Fibroblast of skin of back (primary cell): ENCODE measurements around the gene MRM2.

Experiments
- DNase-seq: peaks from one replicate; pipeline ENCODE4 v3.0.0-alpha.2; 2013

Gene MRM2

DNA sequence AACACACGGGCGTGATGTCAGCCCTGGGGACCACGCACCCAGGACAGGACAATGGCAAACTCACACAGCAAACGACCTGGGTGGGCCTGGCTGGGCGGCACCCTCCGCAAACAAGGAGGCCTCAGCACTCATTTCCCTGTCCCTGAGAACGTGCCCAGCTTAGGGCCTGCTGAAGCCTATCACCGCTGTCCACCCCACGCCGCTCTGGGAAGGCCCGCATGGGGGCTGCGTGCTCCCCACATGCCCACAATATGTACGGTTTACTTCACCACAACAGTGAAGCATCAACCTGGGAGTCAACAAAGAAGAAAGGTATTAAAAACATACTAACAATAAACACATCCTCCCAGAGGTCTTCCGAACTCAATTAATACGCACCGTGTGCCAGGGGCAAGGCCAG, 21.5 kb downstream of the MRM2 start:
- DNase-seq: no peak

DNA sequence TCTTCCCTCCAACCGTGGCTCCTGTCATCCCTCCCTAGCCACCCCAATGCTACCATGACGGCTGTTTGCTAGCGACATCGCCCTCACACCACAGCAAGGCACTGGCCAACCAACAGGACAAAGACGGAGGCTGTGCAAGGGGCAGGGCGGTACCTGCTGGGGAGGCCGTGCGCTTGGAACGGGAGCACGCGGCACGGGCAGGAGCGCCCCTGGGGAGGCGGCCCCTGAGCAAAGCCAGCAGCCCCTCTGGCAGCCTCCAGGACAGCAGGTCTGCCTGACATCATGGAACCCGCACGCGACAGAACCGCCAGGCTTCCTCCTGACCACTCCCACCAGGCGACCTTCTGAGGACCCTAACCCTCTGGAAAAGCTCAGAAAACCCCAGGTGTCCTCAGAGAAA, 22.0 kb downstream of the MRM2 start:
- no peak for DNase-seq

DNA sequence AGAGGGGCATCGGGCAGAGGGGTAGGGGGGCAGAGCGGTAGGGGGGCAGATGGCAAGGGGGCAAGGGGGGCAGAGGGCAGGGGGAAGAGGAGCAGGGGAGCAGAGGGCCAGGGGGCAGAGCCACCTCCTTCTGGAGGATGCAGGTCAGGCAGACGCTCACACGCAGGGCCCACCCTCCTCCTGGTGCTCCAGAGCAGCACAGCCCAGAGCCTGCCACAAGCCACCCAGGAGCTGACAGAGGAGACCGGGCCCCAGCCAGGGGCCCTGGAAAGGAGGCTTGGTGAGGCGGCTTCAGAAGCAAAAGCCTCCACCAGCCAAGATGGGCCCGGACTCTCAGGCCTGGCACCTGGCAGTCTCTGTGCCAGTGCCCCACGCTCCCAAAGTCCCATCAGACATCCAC, 22.4 kb downstream of the MRM2 start:
- DNase-seq: no peak

DNA sequence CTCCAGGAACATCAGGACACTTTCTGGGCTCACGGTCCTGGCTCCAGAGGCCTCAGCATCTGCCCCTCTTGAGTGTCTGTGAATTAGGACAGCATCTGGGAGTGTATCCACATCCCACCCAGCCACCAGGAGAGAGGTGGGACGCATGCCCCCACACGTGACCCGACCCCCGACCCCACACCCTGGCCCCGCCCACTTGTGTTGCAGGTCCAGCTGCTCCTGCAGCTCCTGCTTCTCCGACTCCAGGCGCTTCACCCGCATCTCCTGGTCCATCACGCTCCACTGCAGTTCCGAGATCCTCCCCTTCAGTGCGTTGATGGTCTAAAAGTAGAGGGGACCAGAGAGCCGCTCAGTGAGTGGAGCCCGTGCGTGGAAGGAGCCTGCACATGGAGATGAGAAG, 22.9 kb downstream of the MRM2 start:
- no peak for DNase-seq

DNA sequence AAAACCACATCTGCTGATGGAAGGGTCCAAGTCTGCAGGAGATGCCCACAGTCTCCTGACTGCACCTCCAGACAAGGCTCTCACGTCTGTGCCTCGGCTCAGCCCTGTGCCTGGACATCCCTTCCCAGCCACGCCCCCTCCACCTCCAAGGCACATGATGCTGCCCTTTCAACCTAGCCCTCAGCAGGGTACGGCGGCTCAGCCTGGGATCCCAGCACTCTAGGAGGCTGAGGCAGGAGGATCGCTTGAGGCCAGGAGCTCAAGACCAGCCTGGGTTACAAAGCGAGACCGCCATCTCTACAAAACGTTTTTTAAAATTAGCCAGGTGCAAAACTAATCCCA, 23.6 kb downstream of the MRM2 start:
- no peak for DNase-seq

DNA sequence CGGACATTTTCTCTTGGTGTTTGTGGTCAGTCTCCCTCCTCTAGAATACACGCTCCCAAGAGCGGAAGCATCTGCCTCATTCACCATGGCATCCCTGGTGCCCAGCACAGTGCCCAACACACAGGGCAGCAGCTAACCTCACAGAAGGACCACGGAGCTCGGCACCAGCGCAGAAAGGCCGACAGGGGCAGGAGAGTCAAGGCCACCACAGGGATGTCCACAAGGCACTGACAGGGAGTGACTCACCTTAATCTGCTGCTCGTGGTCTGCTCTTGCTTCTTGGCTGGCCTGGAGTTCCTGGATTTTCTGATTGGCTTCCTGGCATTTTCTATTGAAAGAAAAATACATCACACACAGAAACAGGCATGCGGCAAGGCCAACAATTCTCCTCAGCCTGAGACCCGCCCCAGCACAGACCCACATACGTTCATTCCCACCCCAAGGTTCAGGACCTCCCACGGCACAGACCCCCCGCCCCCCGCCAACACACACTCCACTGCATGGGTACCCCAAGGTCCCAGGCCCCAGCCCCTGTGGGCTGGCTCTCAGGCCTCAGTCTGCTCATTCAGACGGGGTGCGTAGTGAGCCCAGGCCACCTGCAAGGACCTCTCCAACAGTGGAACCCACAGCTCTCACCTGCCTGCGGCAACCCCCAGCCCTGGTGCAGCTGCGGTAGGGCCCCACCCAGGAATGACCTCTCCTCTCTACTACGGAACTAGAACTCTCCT, 24.1 kb downstream of the MRM2 start:
- DNase-seq: no peak

DNA sequence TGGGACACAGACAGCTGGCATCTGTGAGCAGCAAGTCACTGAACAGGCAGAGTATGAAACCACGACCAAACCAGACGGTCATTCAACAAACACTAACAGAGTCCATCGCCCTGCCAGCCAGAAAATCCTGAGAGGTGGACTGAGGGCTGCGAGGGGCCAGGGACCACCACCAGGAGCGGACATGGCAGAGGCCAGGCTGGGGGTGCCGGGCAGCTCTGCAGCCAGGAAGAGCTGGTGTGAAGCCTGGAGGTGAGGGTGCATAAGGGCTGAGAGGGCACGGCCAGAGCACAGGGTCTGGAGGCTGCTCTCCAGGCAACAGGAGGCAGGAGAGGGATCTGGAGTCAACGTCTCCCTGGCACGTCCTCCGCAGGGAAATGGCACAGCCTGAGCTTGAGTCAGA, 24.8 kb downstream of the MRM2 start:
- DNase-seq: no peak

DNA sequence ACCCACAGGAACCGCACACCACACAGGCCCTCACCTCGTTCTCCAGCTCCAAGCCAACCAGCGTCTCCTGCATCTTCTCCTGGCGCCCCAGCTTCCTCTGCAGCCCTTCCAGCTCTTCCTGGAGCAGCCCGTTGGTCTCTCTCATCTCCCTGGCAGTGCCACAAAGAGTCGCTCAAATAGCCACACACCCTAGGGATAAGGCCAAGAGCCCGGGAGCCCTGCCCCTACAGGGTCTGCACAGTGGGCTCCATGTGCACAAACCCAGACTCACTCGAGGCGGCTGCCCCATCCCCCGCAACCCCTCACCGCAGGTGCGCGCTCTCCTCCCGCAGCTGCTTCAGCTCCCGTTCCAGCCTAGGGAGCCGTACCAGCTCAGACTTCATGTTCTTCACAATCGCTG, 26.2 kb downstream of the MRM2 start:
- no peak for DNase-seq

DNA sequence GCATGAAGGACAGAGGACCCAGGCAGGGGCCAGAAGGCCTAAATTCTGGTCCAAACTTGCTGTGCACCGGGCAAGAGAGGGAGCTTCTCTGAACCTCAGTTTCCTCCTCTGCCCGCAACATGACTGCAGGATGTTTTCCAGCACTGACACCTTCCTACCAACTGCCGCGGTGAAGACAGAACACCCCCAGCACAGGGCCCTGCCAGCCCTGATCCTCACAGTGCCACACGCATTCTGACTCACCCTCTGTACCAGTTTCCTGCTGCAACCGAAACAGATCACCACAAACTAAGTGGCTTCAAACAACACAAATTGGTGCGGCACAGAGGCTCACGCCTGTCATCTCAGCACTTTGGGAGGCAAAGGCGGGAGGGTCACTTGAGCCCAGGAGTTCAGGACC, 27.4 kb downstream of the MRM2 start:
- no peak for DNase-seq

DNA sequence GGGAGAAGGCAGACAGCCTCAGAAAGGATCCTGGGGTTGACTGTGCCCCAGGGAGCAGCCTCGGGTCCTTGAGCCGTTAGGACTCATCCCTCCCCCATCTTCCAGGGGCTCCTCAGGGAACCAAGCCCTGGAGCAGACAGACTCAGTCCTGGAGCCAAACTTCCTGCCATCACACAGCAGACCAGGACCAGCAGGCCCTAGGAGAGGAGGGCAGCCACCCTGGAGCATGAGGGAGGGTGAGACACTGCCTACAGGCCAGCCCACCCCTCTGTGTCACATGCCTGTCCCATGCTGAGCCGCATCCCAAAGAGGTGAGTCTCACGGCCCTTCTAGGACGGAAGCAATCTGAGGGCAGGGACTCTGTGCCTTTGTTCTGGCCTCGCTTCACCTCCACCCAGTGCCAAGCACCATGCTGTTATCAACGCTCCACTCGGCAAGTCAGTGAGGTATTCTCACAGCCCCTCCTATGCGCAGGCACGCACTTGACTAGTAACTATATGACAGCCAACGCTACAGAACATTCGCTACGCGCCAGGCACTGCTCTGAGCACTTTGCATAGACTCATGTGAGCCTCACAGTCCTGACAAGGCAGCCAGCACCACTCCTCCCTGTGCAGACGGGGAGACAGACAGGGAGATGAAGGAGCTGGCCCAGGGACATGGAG, 28.3 kb downstream of the MRM2 start:
- DNase-seq: no peak

DNA sequence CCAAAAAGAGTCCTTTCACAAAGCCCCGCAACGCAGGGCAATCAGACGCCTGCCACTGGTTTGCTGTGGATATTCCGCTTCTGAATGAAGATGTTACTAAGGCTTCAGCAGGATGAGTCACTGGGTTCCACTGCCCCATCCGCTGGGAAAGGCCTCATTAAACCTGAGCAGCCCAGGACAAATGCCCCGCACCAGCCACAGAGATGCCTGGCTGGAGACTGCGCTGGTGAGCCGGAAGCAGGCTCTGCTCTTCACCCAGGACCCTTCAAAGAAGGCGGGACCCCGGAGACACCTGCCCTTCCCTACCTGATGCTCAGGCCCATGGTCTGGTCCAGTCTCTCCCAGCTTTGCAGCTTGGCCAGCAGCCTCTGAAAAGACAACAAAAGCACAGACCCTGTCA, 29.1 kb downstream of the MRM2 start:
- DNase-seq: no peak

DNA sequence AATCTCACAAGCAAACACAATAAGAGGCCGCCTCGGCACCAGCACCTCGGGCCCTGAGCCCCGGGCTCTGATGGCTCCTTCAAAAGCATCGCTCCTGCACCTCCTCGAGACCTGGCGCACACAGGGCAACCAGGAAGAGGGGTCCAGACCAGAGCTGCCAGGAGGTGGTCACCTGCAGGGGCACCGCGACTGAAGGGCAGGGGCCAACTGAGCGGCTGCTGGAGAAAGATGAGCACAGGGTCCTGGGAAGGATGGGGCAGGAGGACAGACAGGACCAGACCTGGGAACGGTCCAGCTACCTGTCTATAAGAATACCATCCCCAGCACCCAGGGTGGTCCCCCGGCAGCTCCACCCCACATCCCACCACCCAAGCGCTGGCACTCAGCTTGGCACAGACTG, 30.1 kb downstream of the MRM2 start:
- no peak for DNase-seq

DNA sequence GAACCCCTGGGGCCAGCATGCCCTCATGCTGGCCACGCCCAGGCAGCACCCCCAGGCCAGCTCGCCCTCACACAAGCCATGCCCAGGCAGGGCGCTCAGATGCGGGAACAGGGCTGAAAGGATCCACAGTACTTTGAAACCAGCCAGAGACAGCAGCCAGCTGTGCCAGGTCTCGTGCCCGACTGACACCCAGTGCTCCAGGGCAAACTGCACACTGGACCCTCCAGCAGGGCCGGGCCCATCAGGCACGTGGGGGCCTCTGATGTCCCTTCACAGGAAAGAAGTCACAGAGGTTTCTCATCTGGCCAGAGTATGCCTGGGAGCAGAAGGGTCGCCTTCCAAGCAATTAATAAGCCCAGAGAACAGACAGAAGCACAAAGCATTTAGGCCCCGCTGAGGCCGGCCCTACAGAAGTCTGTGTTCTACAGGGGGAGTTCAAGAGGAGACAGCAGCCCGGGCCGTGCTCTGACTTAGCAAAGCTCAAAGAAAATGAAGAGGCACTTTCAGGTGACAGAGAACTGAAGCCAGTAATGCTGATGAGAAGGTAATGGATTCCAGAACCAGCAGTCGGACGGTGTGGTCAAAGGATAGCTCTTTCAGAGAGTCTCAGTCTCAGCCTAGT, 30.6 kb downstream of the MRM2 start:
- DNase-seq: no peak

DNA sequence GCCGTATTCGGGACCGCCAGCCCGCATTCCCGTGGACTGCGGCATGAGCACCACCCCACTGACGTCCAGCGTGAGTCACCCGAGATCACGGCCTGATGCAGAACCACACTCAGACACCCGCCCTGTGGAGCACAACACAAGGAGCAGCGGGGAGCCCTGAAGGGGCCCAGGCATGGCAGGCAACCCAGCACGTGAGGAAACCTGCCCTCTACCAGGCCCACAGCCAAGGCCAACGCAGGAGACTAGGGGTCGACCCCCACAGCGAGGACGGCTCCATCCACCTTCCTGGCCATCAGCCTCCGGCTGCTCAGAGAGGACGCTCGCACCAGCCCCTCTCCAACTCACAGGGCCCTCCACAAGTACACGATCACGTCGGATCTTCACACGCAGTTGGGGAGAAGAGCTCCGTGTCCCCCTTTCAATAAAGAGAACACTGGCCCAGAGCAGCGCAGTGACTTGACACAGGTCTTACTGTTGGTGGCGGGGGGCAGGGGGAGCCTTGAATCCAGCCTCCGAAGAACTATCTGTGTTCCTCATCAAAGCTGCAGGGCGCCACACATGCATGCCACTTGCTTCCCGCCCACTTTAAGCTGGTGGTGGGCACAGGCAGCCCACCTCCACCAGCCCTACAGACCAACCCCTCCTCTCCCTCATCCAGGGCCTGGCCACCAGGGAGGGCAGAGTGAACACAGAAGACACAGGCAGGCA, 31.3 kb downstream of the MRM2 start:
- no peak for DNase-seq

DNA sequence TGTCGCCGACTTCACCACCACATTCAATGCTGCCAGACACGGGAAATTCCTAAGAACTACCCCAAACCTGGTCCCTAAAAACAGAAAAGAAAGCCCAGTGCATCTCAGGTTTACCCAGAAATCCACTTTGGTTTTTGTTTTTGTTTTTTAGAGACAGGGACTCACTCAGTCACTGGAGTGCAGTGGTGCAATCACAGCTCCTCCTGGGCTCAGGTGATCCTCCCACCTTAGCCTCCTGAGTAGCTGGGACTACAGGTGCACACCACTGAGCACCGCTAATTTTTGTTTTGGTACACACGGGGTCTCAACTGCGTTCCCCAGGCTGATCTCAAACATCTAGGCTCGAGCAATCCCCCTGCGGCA, 32.1 kb downstream of the MRM2 start:
- no peak for DNase-seq

DNA sequence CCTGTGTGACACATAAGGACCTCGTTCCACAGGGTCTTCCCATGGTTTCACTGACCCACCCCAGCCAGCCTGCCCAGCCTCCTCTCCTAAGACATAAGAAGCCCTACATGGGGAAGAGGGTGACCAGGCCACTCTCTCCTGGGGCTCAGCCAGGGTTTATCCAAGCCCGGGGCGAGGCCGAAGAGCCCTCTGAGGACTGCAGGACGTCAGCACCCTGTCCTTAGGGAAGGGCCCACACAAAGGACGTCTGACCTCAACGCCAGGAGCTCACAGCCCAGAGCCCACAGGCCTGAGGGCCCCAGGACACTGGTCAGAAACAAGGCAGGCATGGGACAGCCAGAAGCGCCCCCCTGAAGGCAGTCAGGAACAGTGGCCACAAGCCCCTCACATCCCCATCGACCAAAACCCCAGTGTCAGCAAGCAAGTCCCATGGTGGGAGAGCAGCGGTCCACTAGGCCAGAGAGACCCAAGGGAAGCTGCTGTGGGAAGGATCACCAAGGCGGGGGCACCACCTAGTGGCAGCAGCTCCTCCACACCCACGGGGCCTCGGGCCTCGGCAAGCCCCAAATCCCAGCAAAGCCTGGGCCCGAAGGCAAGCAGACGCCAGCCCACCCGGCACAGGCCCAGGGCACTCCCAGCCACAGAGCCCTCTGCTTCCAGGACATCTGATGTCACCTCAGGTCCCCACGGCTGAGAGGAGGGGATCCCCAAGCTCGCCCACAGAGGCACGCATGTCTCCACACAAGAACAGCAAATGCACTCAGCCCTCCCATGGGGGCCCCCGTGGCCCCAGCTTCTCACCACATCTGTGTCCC, 32.7 kb downstream of the MRM2 start:
- DNase-seq: peak; percentile 72

DNA sequence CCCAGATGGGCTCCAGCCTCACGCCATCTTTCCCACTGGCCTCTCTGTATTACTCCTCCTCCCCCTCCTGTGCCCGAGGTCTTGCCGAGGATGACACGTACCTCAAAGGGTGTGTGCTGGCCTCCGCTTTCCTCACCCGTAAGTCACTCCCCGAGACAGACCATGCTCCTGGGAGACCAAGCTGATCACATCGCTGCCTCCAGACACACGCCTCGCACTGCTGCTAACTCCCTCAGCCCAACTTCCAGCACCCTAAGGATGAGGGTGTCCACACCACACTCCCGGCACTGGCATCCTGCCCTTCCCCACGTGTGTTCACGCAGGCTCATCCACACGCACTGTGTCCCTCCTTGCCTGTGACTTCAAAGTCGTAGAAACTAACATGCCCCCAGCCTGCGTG, 33.3 kb downstream of the MRM2 start:
- DNase-seq: no peak

DNA sequence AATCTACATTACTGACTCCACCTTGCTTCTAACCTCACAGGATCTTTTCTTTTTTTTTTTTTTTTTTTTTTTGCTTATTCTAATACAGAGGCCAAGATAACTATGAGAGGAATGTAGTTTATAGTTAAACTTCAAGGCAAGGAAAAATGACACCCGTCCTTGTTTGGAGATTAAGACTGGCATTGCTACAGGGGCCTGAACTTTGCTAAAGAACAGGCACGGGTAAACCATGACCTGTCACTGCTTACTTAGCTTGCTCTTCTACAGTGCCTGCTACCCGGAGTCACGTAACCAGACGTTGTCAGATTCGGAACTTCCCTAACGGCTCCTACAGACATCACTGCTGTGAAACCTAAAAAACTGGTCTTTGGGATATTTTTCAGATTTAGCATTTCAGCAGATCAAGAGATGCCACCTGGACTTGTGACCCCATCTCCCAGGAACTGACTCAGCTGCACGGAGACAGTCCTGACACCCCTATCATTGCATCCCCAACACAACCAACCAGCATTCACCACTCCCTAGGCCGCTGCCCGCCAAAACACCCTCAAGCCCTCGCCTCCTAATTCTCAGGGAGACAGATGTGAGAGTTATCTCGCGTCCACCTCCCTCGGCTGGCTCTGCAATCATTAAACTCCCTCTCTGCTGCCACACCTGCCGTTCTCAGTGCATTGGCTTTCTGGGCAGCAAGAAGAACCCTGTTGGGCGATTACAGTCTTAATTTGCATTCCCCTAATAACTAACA, 36.8 kb downstream of the MRM2 start:
- DNase-seq: peak; percentile 41

DNA sequence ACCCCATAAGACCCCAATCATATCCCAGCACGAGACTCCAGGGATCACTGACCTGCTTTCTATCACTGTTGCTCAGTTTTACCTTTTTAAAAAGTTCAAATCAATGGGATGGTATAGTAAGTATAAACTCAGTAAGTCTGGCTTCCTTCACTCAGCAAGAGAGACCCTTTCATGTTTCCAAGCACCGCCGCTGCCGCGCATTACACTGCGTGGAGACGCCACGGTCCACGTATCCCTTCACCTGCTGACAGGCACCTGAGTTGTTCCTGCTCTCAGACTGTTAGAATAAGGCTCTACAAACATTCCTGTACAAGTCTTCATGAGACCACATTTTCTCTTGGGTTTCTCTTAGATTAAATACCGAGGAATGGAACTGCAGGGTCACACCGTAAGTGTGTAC, 37.6 kb downstream of the MRM2 start:
- DNase-seq: no peak

DNA sequence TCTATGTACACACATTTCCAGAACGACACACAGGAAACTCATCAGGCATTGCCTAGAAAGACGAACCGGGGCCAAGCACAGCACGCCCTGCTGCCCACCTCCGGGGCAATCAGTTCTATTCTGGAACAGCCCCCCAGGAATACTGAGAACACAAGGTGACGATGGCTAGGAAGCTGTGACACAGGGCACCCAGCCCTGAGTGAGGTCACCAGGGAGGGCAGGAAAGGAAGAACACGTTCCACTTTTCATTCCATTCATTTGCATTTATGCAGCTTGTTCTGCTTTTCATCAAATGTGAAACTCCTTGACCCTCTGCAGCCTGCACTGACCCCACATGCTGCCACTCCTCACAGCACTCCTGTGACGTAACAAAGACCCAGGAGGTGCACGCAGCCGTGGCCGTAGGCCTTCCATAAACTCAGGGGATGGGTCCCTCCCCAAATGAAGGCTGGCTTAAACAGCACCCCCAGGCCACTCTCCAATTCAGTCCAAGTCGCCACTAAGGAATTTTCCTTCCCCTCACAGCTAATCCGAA, 38.2 kb downstream of the MRM2 start:
- DNase-seq: peak; percentile 27

DNA sequence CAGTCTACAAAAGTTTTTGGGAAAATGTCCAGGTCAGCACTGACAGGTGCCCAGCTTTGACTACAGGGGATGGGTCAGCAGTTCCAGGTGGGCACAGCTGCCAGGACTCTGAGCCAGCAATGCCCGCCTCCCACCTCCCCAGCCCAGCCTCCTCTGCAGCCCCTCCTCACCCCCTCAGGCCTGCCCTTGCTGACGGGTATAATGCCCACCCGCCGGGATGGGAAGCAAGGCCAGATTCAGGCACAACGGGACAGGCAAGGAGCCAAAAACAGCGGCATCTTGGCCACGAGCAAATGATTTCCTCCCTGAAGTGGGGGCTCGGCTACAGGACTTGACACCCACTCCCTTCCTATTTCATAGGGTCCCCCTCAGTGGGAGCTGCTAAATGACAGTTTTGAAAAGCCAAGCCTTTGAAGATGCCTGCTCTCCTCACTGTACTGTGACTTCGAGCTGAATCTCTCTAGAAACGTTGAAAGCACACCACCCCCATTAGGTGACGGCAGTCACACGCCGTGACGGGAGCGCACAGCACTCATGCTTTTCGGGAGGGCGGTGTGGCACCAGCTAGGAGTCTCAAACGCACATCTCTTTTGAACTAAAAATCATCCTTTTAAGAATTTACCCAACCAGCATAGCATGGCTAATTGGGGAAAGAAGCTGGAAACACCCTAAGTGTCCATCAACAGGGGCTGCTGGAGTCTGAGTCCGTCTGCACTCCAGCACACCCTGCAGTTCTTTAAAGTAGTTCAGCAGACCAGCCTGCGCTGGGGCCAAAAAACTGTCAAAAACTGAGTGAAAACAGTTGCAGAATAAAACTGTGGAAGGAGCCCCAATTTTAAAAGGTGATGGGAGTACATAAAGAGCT, 38.9 kb downstream of the MRM2 start:
- DNase-seq: no peak
